Endodermal cell (in vitro differentiated cells): ENCODE results near the gene ABCB11. TPM values are rescaled to one million over a fixed set of nuclear protein-coding genes. Genes with fewer than 3 reads are reported as not detected.
A peak's percentile ranks its signal among the peaks of the same experiment; 100 is the strongest.

ENCODE experiments used
- DNase-seq: peaks from one replicate; pipeline ENCODE4 v3.0.0-alpha.2; 2017
- H3K27ac ChIP-seq: 2 replicates; pipeline ENCODE4 v1.5.1; 2013; ENCODE audit warnings: mild to moderate bottlenecking, low read depth, low read length, moderate library complexity
- H3K27me3 ChIP-seq: 2 replicates; pipeline ENCODE4 v1.6.1; 2013; ENCODE audit warnings: mild to moderate bottlenecking, low read length, moderate library complexity; ENCODE audit not compliant: insufficient read depth, control insufficient read depth, poor library complexity, severe bottlenecking
- H3K36me3 ChIP-seq: 2 replicates; pipeline ENCODE4 v1.7.0; 2013; ENCODE audit warnings: mild to moderate bottlenecking, low read length, moderate library complexity; ENCODE audit not compliant: control insufficient read depth, insufficient read depth
- H3K4me1 ChIP-seq: one replicate; pipeline ENCODE4 v1.7.0; 2013; ENCODE audit warnings: low read length; ENCODE audit not compliant: control insufficient read depth, insufficient read depth
- H3K4me3 ChIP-seq: 2 replicates; pipeline ENCODE4 v1.5.1; 2013; ENCODE audit warnings: mild to moderate bottlenecking, low read length, moderate library complexity
- H3K9ac ChIP-seq: 2 replicates; pipeline ENCODE4 v1.6.1; 2013; ENCODE audit warnings: mild to moderate bottlenecking, low read length, moderate library complexity; ENCODE audit not compliant: poor library complexity, severe bottlenecking; ENCODE audit errors: extremely low read depth
- H3K9me3 ChIP-seq: 2 replicates; pipeline ENCODE4 v1.6.1; 2013; ENCODE audit warnings: mild to moderate bottlenecking, low read length, moderate library complexity; ENCODE audit not compliant: control insufficient read depth
- H3K27ac Mint-ChIP-seq: 2 replicates; pipeline ENCODE4 v1.8.0; 2020; ENCODE audit warnings: mixed read lengths
- H3K27me3 Mint-ChIP-seq: 2 replicates; pipeline ENCODE4 v1.8.0; 2021; ENCODE audit warnings: mild to moderate bottlenecking, mixed read lengths; ENCODE audit not compliant: insufficient read depth
- H3K36me3 Mint-ChIP-seq: 2 replicates; pipeline ENCODE4 v1.8.0; 2020; ENCODE audit warnings: low read depth, mixed read lengths
- H3K4me1 Mint-ChIP-seq: 2 replicates; pipeline ENCODE4 v1.8.0; 2020; ENCODE audit warnings: mixed read lengths
- H3K4me3 Mint-ChIP-seq: 2 replicates; pipeline ENCODE4 v1.8.0; 2020; ENCODE audit warnings: mild to moderate bottlenecking, moderate library complexity, mixed read lengths
- H3K9me3 Mint-ChIP-seq: 2 replicates; pipeline ENCODE4 v1.8.0; 2020; ENCODE audit warnings: mild to moderate bottlenecking, mixed read lengths
- WGBS, 2 experiments: methylation state at CpG; one replicate each; pipeline versions ENCODE4 v1.1.5 to v1.1.7; 2013; ENCODE audit warnings: missing lambda C conversion rate in 2 of 2, mixed read lengths in 1 of 2; ENCODE audit not compliant: insufficient coverage in 1 of 2, insufficient read length in 1 of 2; 5-methylcytosine and 5-hydroxymethylcytosine counted together
- total RNA-seq, 2 donors: library from RNA; stranded (reverse); fragmentation: NEBNext Ultra II Directional in 1 of 2; extraction: Animal tissue kit (Norgen Biotek cat#: 25700) in 1 of 2; gene quantifications; 2 replicates in 1 of 2; 3 replicates in 1 of 2; pipeline ENCODE4 v1.2.1, GENCODE V29; 2021
- TF ChIP-seq, protein P1 (sequence below): fragments of 200-600 bp; sonication (generic); conservative IDR thresholded peaks from 2 replicates; pipeline ENCODE4 v1.5.0; 2021; ENCODE audit warnings: antibody characterized with exemption, mild to moderate bottlenecking

Gene ABCB11
- total RNA-seq, 2 donors from 2014 or later, result 0.04 TPM

DNA sequence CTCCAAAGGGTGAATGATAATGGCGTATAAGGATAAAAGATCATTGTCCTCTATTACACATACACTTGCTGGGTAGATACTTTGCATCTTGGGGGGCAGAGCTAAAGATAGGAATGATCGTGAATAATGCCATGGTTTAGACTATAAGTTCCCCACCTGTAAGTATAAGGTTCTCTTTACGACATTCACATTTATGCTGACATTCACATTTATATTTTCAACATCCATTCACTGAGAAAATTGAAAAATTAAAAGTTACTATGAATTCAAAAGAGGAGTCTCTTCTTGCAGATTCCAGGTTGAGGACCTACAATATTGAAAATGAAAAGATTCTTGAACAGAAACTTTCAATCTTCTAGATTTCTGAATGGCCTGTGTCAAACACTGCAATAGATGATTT lies 138.8 kb downstream of the ABCB11 start:
- WGBS, 2 experiments, result 96 to 100% methylated on average over 2 of the region's 3 CpGs
- H3K4me3 Mint-ChIP-seq, result no peak overlapping the region
- H3K27ac Mint-ChIP-seq, result no peak overlapping the region
- Histone ChIP-seq H3K27me3 (peaks cover 20% of the 10 kb centered on the region), H3K4me3 (no peak overlapping the region), H3K9me3 (no peaks in the 10 kb centered on the region), H3K36me3 (peaks cover 8% of the 10 kb centered on the region), H3K4me1 (peaks cover 2% of the 10 kb centered on the region), H3K27ac (no peak overlapping the region), H3K9ac (no peak overlapping the region)
- no peak for DNase-seq
- H3K4me1 Mint-ChIP-seq, result peaks cover 2% of the 10 kb centered on the region
- peaks cover 7% of the 10 kb centered on the region for H3K36me3 Mint-ChIP-seq
- no peaks in the 10 kb centered on the region for H3K9me3 Mint-ChIP-seq
- H3K27me3 Mint-ChIP-seq, result peaks cover 12% of the 10 kb centered on the region
- TF ChIP-seq, protein P1, sequence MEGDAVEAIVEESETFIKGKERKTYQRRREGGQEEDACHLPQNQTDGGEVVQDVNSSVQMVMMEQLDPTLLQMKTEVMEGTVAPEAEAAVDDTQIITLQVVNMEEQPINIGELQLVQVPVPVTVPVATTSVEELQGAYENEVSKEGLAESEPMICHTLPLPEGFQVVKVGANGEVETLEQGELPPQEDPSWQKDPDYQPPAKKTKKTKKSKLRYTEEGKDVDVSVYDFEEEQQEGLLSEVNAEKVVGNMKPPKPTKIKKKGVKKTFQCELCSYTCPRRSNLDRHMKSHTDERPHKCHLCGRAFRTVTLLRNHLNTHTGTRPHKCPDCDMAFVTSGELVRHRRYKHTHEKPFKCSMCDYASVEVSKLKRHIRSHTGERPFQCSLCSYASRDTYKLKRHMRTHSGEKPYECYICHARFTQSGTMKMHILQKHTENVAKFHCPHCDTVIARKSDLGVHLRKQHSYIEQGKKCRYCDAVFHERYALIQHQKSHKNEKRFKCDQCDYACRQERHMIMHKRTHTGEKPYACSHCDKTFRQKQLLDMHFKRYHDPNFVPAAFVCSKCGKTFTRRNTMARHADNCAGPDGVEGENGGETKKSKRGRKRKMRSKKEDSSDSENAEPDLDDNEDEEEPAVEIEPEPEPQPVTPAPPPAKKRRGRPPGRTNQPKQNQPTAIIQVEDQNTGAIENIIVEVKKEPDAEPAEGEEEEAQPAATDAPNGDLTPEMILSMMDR, result no peak

DNA sequence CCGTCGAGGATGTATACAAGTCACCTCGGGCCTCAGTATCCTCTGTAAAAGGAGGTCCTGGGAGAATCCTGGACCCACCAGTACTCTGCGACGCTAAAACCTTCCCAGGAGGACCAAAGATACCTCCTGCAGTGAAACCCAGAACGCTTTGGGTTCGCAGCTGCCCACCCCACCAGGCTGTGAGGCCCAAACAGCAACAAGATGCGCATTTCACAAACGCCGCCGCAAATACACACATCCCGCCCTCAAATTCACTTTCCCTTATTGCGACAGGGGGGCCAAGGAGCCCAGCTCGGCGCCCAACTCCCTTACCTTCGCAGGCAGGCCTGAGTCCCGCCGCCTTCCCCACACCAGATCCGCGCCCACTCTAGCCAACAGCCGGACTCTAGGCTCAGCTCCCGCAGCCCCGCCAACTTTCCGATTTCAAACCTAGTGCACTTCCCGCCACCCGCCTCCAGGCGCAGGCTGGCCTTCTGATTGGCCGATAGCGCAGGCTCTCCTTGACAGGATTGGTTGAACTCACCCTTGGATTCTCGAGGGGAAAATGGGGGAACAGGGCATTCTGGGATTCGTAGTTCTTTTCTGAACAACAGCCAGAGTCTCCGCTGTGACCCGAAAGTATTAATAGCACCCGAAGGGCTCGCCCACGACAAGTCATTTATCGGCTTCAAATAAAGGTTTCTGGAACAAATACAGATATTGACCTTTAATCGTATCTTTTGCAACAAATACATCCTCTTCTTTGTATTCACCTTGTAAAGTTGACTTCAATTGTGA lies 140.9 kb downstream of the ABCB11 start, which contains the start of gene SPC25:
SPC25 (minus strand) TSS at position 425 of the 777 bp plus-strand sequence. CDS start 911 bp downstream, outside the sequence.
- peaks cover 8% of the 10 kb centered on the region for H3K36me3 ChIP-seq
- DNase-seq, result peak; percentile 98
- Mint-ChIP-seq H3K9me3 (no peaks in the 10 kb centered on the region), H3K4me1 (peaks cover 2% of the 10 kb centered on the region), H3K36me3 (peaks cover 16% of the 10 kb centered on the region), H3K4me3 (peak within 1 kb of the TSS; percentile 87), H3K27me3 (peaks cover 12% of the 10 kb centered on the region), H3K27ac (peak within 1 kb of the TSS; percentile 93)
- peaks cover 2% of the 10 kb centered on the region for H3K4me1 ChIP-seq
- no peaks in the 10 kb centered on the region for H3K9me3 ChIP-seq
- 1% methylated on average over 22 to 38 of the region's 38 CpGs for WGBS, 2 experiments
- peak within 1 kb of the TSS; percentile 91 for H3K4me3 ChIP-seq
- peak within 1 kb of the TSS; percentile 50 for H3K9ac ChIP-seq
- peaks cover 20% of the 10 kb centered on the region for H3K27me3 ChIP-seq
- TF ChIP-seq, protein P1, result peak; percentile 42
- no peak within 1 kb of the TSS for H3K27ac ChIP-seq

DNA sequence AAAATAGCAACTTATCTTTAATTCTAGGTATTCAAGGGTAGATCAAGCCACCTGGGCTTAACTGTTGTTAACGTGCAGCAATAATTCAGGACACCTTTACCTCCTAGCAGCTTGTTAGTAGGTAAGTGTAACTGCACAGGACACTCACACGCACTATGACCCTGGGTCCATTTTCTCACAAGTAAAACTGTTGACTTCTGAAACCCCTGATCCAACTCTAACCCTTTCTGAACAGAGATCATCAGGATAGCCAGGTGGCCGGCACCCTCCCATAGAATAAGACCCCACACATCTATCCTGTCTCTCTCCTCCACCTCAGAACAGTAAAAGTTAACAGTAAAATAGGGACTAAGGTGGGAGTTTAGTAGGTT lies 141.5 kb downstream of the ABCB11 start:
- no peak overlapping the region for H3K27ac ChIP-seq
- peaks cover 20% of the 10 kb centered on the region for H3K27me3 ChIP-seq
- Mint-ChIP-seq H3K4me1 (peaks cover 2% of the 10 kb centered on the region), H3K9me3 (no peaks in the 10 kb centered on the region), H3K36me3 (peaks cover 19% of the 10 kb centered on the region), H3K4me3 (peak overlapping the region; percentile 87), H3K27ac (no peak overlapping the region), H3K27me3 (peaks cover 12% of the 10 kb centered on the region)
- peak overlapping the region; percentile 50 for H3K9ac ChIP-seq
- no peak for DNase-seq
- no peaks in the 10 kb centered on the region for H3K9me3 ChIP-seq
- H3K36me3 ChIP-seq, result peaks cover 12% of the 10 kb centered on the region
- TF ChIP-seq, protein P1, result no peak
- H3K4me3 ChIP-seq, result peak overlapping the region; percentile 91
- 20 to 32% methylated on average over 1 to 3 of the region's 3 CpGs for WGBS, 2 experiments
- H3K4me1 ChIP-seq, result peaks cover 2% of the 10 kb centered on the region
